ENCODE data around the gene SIGMAR1.

GRCh38 chr9:34630402-34631154, 7.0 kb downstream of the SIGMAR1 start:
- TF ChIP-seq CREB1 (IDR thresholded peaks at IDR 0.05; ENCODE audit: low read depth) (no peak), RAD21 (IDR thresholded peaks at IDR 0.05; ENCODE audit: low read depth) (no peak), MAX (IDR thresholded peaks at IDR 0.05) (no peak), YY1 (IDR thresholded peaks at IDR 0.05; ENCODE audit: low read depth) (no peak), FOXM1 (IDR thresholded peaks at IDR 0.05; ENCODE audit: borderline replicate concordance, low read depth) (no peak), TCF12 (IDR thresholded peaks at IDR 0.05; ENCODE audit: low read depth) (no peak), EP300 (IDR thresholded peaks at IDR 0.05; ENCODE audit: borderline replicate concordance) (no peak), REST (IDR thresholded peaks at IDR 0.05; ENCODE audit: low read depth) (no peak), CEBPB (IDR thresholded peaks at IDR 0.05) (no peak), USF1 (IDR thresholded peaks at IDR 0.05) (no peak), TAF1 (IDR thresholded peaks at IDR 0.05; ENCODE audit: low read depth) (no peak), EGR1 (IDR thresholded peaks at IDR 0.05) (no peak)
